IgD-negative memory B cell (primary cell): ENCODE measurements around the gene CNTD1. TPM values are rescaled to one million over a fixed set of nuclear protein-coding genes. Genes with fewer than 3 reads are reported as not detected.
"Not testable (repeated sequence)": the region's sequence is repeated elsewhere in the genome, so short reads cannot be mapped to it uniquely, and the experiment has no call there.

Experiments used
- H3K27ac Mint-ChIP-seq, 3 donors: one replicate each; pipeline ENCODE4 v1.8.0; 2020 to 2022; ENCODE audit warnings: mild to moderate bottlenecking in 3 of 3, mixed read lengths in 3 of 3, moderate library complexity in 1 of 3
- H3K27me3 Mint-ChIP-seq: one replicate; pipeline ENCODE4 v1.8.0; 2021; ENCODE audit warnings: mixed read lengths
- H3K36me3 Mint-ChIP-seq: one replicate; pipeline ENCODE4 v1.8.0; 2020; ENCODE audit warnings: mild to moderate bottlenecking, mixed read lengths
- H3K4me1 Mint-ChIP-seq, 3 donors: one replicate each; pipeline ENCODE4 v1.8.0; 2020 to 2022; ENCODE audit warnings: mixed read lengths in 3 of 3, mild to moderate bottlenecking in 1 of 3
- H3K4me3 Mint-ChIP-seq, 4 donors: one replicate each; pipeline ENCODE4 v1.8.0; 2020 to 2022; ENCODE audit warnings: mild to moderate bottlenecking in 4 of 4, mixed read lengths in 4 of 4, moderate library complexity in 3 of 4
- H3K9me3 Mint-ChIP-seq, 3 donors: one replicate each; pipeline ENCODE4 v1.8.0; 2020 to 2021; ENCODE audit warnings: mixed read lengths in 3 of 3, mild to moderate bottlenecking in 1 of 3
- polyA plus RNA-seq: library from polyadenylated mRNA; unstranded; fragments of 300-500 nt; fragmentation: Illumina TruSeq; gene quantifications from one replicate; pipeline ENCODE4 v1.2.3, GENCODE V29; 2021

Gene CNTD1
- polyA plus RNA-seq, 1 donor from 2014 or later, result 0.41 TPM

DNA sequence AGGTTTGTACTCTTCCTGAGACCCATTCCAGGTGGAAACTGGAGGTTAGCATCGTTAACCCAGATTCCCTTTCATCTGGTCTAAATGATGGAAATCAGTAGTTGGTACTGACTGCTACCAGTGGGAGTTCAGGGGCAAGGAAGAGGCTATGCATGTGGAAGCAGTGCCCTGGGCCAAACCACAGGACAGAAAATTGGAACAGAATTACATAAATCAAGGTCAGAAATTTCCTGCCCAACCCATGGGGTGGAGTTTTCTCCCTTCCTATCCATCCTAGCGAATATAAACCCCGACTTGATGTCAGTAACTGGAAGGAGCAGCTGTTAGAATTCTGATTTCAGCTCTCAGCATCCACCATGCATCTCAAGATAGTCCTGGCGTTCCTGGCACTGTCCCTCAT, 45.6 kb downstream of the CNTD1 start, which contains the start of gene AOC2:
Gene AOC2, plus strand, starts transcription at position 310 of the 400 bp plus-strand sequence. Its CDS starts 47 bp downstream, at position 357.
- H3K27ac Mint-ChIP-seq, result peak within 1 kb of the TSS in 2 of 3 donors; percentile 54 to 60
- H3K36me3 Mint-ChIP-seq, result peaks cover 3% of the 10 kb centered on the region
- peak within 1 kb of the TSS in 1 of 4 donors; percentile 31 for H3K4me3 Mint-ChIP-seq

DNA sequence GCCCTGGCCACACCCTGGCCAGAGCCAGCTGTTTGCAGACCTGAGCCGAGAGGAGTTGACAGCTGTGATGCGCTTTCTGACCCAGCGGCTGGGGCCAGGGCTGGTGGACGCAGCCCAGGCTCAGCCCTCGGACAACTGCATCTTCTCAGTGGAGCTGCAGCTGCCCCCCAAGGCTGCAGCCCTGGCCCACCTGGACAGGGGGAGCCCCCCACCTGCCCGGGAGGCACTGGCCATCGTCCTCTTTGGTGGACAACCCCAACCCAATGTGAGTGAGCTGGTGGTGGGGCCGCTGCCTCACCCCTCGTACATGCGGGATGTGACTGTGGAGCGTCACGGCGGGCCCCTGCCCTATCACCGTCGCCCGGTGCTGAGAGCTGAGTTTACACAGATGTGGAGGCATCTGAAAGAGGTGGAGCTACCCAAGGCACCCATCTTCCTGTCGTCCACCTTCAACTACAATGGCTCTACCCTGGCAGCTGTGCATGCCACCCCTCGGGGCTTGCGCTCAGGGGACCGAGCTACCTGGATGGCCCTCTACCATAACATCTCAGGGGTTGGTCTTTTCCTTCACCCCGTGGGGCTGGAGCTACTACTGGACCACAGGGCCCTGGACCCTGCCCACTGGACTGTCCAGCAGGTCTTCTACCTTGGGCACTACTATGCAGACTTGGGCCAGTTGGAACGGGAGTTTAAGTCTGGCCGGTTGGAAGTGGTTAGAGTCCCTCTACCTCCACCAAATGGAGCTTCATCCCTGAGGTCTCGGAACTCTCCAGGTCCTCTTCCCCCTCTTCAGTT, 46.3 kb downstream of the CNTD1 start:
- no peak overlapping the region for H3K4me3 Mint-ChIP-seq
- peak overlapping the region in 1 of 3 donors; percentile 60 for H3K27ac Mint-ChIP-seq

More for the DNA sequence above, 45.6 kb downstream of the CNTD1 start, which contains the start of gene AOC2:
- Mint-ChIP-seq H3K27me3 (no peaks in the 10 kb centered on the region), H3K4me1 (peaks cover 0 to 5% (median 2%) of the 10 kb centered on the region in 3 donors), H3K9me3 (no peaks in the 10 kb centered on the region)

DNA sequence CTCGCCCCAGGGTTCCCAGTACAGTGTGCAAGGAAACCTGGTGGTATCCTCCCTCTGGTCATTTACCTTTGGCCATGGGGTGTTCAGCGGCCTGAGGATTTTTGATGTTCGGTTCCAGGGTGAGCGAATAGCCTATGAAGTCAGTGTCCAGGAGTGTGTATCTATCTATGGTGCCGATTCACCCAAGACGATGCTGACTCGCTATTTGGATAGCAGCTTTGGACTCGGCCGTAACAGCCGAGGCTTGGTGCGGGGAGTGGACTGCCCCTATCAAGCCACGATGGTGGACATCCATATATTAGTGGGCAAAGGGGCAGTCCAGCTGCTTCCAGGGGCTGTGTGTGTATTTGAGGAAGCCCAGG, 46.9 kb downstream of the CNTD1 start:
- Mint-ChIP-seq H3K27me3 (no peaks in the 10 kb centered on the region), H3K27ac (peak overlapping the region in 2 of 3 donors; percentile 60 to 90)

More for the DNA sequence above, 46.3 kb downstream of the CNTD1 start:
- Mint-ChIP-seq H3K27me3 (no peaks in the 10 kb centered on the region), H3K36me3 (no peaks in the 10 kb centered on the region), H3K4me1 (peaks cover 0 to 5% (median 2%) of the 10 kb centered on the region in 3 donors), H3K9me3 (no peaks in the 10 kb centered on the region)

DNA sequence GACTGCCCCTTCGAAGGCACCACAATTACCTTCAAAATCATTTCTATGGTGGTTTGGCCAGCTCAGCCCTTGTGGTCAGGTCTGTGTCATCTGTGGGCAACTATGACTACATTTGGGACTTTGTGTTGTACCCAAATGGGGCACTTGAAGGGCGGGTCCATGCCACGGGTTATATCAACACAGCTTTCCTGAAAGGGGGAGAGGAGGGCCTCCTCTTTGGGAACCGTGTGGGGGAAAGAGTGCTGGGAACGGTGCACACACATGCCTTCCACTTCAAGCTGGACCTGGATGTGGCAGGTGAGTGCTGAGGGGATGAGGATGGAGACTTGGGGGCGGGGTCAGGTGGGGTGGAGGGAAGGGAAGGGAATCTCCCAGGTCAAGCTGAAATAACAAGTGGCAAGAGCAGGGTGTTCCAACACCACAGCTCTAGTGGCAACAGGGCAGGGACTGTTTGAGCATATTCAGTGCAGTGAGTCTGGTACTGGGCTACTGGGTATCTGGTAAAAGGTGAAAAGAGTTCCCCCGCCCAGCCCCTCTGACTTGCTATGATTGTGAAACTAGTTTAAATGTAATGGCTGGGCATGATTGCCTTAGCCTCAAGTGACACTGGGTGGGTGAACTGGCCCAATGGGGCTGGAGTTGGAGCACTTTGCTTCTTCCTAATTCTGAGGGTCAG, 47.4 kb downstream of the CNTD1 start:
- H3K9me3 Mint-ChIP-seq, result no peaks in the 10 kb centered on the region
- H3K4me1 Mint-ChIP-seq, result peaks cover 0 to 5% (median 2%) of the 10 kb centered on the region in 3 donors
- H3K36me3 Mint-ChIP-seq, result no peaks in the 10 kb centered on the region
- no peaks in the 10 kb centered on the region for H3K27me3 Mint-ChIP-seq
- H3K27ac Mint-ChIP-seq, result peak overlapping the region in 1 of 3 donors; percentile 90
- H3K4me3 Mint-ChIP-seq, result no peak overlapping the region

More for the DNA sequence above, 46.9 kb downstream of the CNTD1 start:
- Mint-ChIP-seq H3K9me3 (no peaks in the 10 kb centered on the region), H3K4me1 (peaks cover 0 to 5% (median 2%) of the 10 kb centered on the region in 3 donors), H3K4me3 (no peak overlapping the region), H3K36me3 (no peaks in the 10 kb centered on the region)

DNA sequence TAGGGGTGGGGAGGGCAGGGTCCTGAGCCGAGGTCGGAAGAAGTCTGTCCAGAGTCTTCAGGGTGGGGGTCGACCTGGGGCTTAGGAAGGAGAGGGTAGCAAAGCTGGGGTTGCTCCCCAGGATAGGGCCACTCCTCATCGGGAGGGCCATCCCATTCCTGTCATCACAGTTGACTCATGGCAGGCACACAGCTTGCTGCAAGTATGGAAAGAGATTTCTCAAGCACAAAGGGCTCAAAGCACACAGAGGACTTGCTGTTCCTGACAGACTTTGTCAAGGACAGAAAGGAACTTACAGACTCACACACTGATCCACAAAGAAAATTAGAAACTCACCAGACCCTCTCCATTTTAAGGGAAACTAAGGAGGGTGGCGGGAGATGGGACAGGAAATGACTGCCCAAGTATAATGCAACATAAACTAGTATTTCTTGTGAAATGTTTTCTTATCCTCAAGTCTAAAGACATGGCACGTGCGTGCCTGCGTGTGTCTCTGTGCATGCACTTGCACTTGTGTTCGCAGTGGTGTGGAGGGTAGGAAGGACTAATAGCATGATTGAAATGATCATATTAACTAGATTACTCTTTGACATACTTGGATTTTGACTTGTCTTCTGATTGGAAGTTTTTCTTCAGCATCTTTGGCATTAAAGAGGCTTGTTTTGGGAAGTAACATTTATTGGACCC, 48.1 kb downstream of the CNTD1 start:
- Mint-ChIP-seq H3K4me3 (no peak overlapping the region), H3K4me1 (peaks cover 0 to 5% (median 2%) of the 10 kb centered on the region in 3 donors), H3K27ac (peak overlapping the region in 1 of 3 donors; percentile 46), H3K9me3 (no peaks in the 10 kb centered on the region), H3K27me3 (no peaks in the 10 kb centered on the region), H3K36me3 (no peaks in the 10 kb centered on the region)

DNA sequence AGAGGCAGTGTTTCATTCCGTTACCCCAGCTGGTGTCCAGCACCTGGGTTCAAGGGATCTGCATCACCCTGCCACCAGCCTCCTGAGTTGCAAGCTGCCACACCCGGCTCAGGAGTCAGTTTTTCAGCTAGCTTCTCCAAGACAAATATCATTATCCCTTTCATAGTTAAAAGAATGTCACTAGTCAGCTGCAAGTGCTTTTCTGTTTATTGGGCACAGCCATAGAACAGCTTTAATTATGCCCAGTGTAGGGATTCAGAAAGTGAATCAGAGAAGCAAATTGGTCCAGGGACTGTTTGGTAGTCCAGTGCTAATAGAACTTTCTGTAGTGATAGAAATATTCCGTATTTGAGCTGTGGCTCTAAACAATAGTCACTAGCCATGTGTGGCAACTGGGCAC, 49.4 kb downstream of the CNTD1 start:
- Mint-ChIP-seq H3K27ac (no peak overlapping the region), H3K27me3 (no peaks in the 10 kb centered on the region), H3K9me3 (no peaks in the 10 kb centered on the region), H3K36me3 (no peaks in the 10 kb centered on the region), H3K4me1 (peaks cover 0 to 5% (median 2%) of the 10 kb centered on the region in 3 donors), H3K4me3 (no peak overlapping the region)

DNA sequence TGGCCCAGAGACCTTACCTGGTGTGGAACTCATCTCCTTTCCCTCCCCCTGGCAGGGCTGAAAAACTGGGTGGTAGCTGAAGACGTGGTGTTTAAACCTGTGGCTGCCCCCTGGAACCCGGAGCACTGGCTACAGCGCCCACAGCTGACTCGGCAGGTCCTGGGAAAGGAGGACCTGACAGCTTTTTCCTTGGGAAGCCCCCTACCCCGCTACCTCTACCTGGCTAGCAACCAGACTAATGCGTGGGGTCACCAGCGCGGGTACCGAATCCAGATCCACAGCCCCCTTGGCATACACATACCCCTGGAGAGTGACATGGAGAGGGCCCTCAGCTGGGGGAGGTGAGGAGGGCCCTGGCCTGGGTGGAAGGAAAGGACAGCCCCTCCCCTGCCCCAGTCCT, 50.4 kb downstream of the CNTD1 start:
- H3K4me3 Mint-ChIP-seq, result no peak overlapping the region
- H3K9me3 Mint-ChIP-seq, result no peaks in the 10 kb centered on the region
- peaks cover 0 to 2% (median 0%) of the 10 kb centered on the region in 3 donors for H3K4me1 Mint-ChIP-seq
- H3K27ac Mint-ChIP-seq, result no peak overlapping the region
- no peaks in the 10 kb centered on the region for H3K27me3 Mint-ChIP-seq
- H3K36me3 Mint-ChIP-seq, result no peaks in the 10 kb centered on the region

DNA sequence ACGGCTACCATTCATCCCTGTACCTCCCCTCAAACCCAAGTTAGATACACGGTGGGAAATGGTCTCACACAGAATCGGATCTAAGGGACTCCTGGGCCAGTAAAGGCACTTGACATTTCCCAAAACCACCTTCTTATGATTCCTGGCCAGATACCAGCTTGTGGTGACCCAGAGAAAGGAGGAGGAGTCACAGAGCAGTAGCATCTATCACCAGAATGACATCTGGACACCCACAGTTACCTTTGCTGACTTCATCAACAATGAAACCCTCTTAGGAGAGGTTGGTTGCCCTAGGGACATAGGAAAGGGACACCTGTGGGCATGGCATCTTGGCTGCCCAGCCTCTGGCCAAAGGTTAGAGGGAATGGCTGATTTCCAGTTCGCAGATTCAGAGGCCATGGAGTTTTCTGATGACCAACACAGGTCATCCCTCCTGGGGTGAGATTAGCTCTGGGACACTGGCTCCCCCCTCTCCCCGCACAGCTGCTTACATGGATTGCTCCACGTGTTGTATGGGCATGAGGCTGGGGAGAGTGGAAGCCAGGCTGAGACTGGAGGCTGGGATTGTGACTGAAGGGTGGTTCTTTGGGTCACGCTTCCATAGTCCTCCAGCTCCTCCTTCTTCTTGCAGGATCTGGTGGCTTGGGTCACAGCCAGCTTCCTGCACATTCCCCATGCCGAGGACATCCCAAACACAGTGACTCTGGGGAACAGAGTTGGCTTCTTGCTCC, 51.0 kb downstream of the CNTD1 start:
- no peak overlapping the region for H3K27ac Mint-ChIP-seq
- H3K36me3 Mint-ChIP-seq, result no peaks in the 10 kb centered on the region
- no peak overlapping the region for H3K4me3 Mint-ChIP-seq
- H3K9me3 Mint-ChIP-seq, result no peaks in the 10 kb centered on the region
- H3K4me1 Mint-ChIP-seq, result peaks cover 0 to 2% (median 0%) of the 10 kb centered on the region in 3 donors
- no peaks in the 10 kb centered on the region for H3K27me3 Mint-ChIP-seq

DNA sequence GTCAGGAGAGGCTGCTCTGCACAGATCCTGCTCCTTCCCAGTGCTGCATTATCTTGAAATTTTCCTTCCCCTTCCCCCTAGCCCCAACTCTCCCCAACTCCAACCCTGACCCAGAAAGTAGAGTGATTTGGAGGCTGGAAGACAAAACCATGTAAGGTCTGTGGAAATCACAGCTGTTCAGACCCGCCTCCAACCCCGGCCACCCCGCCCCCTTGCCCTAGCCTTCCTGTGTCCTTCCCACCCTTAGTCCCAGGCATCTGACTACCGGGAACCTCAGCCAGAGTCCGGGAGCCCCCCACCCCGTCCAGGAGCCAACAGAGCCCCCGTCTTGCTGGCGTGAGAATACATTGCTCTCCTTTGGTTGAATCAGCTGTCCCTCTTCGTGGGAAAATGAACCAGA, 52.3 kb downstream of the CNTD1 start, which contains the start of gene AOC3:
Gene AOC3, plus strand, starts transcription at position 246 of the 400 bp plus-strand sequence. Its CDS starts 145 bp downstream, at position 391.
- H3K4me1 Mint-ChIP-seq, result peaks cover 0 to under 1% (median 0%) of the 10 kb centered on the region in 3 donors
- H3K36me3 Mint-ChIP-seq, result no peaks in the 10 kb centered on the region
- H3K27me3 Mint-ChIP-seq, result no peaks in the 10 kb centered on the region
- no peak within 1 kb of the TSS for H3K27ac Mint-ChIP-seq
- no peak within 1 kb of the TSS for H3K4me3 Mint-ChIP-seq
- no peaks in the 10 kb centered on the region for H3K9me3 Mint-ChIP-seq

DNA sequence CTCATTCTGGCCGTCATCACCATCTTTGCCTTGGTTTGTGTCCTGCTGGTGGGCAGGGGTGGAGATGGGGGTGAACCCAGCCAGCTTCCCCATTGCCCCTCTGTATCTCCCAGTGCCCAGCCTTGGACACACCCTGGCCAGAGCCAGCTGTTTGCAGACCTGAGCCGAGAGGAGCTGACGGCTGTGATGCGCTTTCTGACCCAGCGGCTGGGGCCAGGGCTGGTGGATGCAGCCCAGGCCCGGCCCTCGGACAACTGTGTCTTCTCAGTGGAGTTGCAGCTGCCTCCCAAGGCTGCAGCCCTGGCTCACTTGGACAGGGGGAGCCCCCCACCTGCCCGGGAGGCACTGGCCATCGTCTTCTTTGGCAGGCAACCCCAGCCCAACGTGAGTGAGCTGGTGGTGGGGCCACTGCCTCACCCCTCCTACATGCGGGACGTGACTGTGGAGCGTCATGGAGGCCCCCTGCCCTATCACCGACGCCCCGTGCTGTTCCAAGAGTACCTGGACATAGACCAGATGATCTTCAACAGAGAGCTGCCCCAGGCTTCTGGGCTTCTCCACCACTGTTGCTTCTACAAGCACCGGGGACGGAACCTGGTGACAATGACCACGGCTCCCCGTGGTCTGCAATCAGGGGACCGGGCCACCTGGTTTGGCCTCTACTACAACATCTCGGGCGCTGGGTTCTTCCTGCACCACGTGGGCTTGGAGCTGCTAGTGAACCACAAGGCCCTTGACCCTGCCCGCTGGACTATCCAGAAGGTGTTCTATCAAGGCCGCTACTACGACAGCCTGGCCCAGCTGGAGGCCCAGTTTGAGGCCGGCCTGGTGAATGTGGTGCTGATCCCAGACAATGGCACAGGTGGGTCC, 52.9 kb downstream of the CNTD1 start:
- not testable (repeated sequence) for H3K36me3 Mint-ChIP-seq, H3K4me1 Mint-ChIP-seq, H3K27me3 Mint-ChIP-seq, H3K4me3 Mint-ChIP-seq, H3K27ac Mint-ChIP-seq, H3K9me3 Mint-ChIP-seq

DNA sequence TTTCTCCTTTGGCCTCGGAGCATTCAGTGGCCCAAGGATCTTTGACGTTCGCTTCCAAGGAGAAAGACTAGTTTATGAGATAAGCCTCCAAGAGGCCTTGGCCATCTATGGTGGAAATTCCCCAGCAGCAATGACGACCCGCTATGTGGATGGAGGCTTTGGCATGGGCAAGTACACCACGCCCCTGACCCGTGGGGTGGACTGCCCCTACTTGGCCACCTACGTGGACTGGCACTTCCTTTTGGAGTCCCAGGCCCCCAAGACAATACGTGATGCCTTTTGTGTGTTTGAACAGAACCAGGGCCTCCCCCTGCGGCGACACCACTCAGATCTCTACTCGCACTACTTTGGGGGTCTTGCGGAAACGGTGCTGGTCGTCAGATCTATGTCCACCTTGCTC, 53.7 kb downstream of the CNTD1 start:
- Mint-ChIP-seq H3K36me3 (no peaks in the 10 kb centered on the region), H3K27me3 (peaks cover 2% of the 10 kb centered on the region), H3K4me1 (no peaks in the 10 kb centered on the region), H3K27ac (peak overlapping the region in 1 of 3 donors; percentile 91), H3K4me3 (no peak overlapping the region), H3K9me3 (no peaks in the 10 kb centered on the region)

DNA sequence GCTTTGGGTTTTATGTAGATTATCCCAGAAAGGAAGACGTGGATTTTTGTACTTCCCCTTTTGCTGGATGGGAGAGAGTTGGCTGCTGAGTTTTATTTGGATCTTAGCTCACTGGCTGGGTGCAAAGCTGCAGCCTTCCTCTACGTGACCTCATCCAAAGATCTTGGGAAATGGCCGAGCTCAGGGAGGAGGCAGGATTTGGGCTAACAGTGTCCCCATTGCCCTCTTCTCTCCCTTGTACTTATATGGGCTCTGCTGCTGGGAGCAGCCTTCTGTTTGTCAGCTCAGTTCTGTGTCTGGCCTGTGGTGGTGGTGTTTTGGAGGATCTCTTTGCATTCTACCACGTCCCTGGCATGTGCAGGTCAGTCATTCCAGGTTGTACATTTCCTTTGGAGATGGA, 54.3 kb downstream of the CNTD1 start:
- H3K4me1 Mint-ChIP-seq, result no peaks in the 10 kb centered on the region
- H3K9me3 Mint-ChIP-seq, result no peaks in the 10 kb centered on the region
- no peaks in the 10 kb centered on the region for H3K36me3 Mint-ChIP-seq
- H3K27ac Mint-ChIP-seq, result peak overlapping the region in 1 of 3 donors; percentile 91
- no peak overlapping the region for H3K4me3 Mint-ChIP-seq
- H3K27me3 Mint-ChIP-seq, result peaks cover 2% of the 10 kb centered on the region

DNA sequence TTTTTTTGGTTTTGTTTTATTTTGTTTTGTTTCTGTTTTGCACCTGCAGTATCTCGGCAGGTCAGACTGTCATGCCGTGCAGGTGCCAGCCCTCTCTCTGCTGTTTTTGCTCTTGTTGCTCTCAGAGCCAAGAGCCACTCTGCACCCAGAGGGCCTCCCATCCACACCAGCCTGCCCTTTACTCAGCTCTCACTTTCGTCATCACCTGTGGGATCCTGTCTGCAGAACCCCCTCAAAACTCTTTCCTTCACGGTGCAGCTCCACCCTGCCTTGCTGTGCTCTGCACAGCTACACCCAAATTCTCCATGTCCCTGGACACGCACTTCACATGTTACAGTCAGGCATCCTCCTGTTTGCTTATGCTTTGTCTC, 54.9 kb downstream of the CNTD1 start:
- no peak overlapping the region for H3K4me3 Mint-ChIP-seq
- H3K4me1 Mint-ChIP-seq, result no peaks in the 10 kb centered on the region
- H3K27me3 Mint-ChIP-seq, result peaks cover 2% of the 10 kb centered on the region
- H3K9me3 Mint-ChIP-seq, result no peaks in the 10 kb centered on the region
- H3K36me3 Mint-ChIP-seq, result no peaks in the 10 kb centered on the region
- peak overlapping the region in 2 of 3 donors; percentile 20 to 91 for H3K27ac Mint-ChIP-seq
